Ascending aorta (tissue), 2 donors: ENCODE measurements around the gene CEP44. TPM values are rescaled to one million over a fixed set of nuclear protein-coding genes. Genes with fewer than 3 reads are reported as not detected.
"Not testable (repeated sequence)": the region's sequence is repeated elsewhere in the genome, so short reads cannot be mapped to it uniquely, and the experiment has no call there.

Experiments used
- DNase-seq, 2 donors: peaks; one replicate each; pipeline ENCODE4 v3.0.0-alpha.2; 2019; ENCODE audit warnings: low spot score in 2 of 2
- H3K27ac ChIP-seq, 2 donors: fragments of 200-600 bp; sonication (generic); one replicate each; pipeline ENCODE4 v1.5.1; 2016 to 2017; ENCODE audit warnings: mild to moderate bottlenecking in 1 of 2
- H3K27me3 ChIP-seq: fragments of 200-600 bp; sonication (generic); one replicate; pipeline ENCODE4 v1.5.1; 2017
- H3K36me3 ChIP-seq, 2 donors: fragments of 200-600 bp; sonication (generic); one replicate each; pipeline ENCODE4 v1.5.1; 2016
- H3K4me1 ChIP-seq, 2 donors: fragments of 200-600 bp; sonication (generic); one replicate each; pipeline ENCODE4 v1.5.1; 2016 to 2017; ENCODE audit warnings: mild to moderate bottlenecking in 1 of 2
- H3K4me3 ChIP-seq, 2 donors: fragments of 200-600 bp; sonication (generic); one replicate each; pipeline ENCODE4 v1.5.1; 2016 to 2017; ENCODE audit warnings: mild to moderate bottlenecking in 1 of 2
- H3K9me3 ChIP-seq, 2 donors: fragments of 200-600 bp; sonication (generic); one replicate each; pipeline ENCODE4 v1.5.1; 2016
- intact Hi-C: fragments of 100-400 bp; cut with DNase I; formaldehyde crosslinking; loops from one replicate; pipeline ENCODE4 v1.15.1; 2023
- total RNA-seq: library from RNA; depleted of rRNA; stranded (reverse); fragments of >200 nt; gene quantifications from one replicate; pipeline ENCODE4 v1.1.0, GENCODE V29; 2016
- TF ChIP-seq, protein P1 (sequence below), 3 experiments: fragments of 200-600 bp in 2 of 3; fragments of 450-650 bp in 1 of 3; sonication (generic) in 2 of 3; IDR thresholded peaks; one replicate each; pipeline ENCODE4 v1.5.1; 2016 to 2019; ENCODE audit warnings: antibody characterized with exemption in 3 of 3, mild to moderate bottlenecking in 1 of 3, moderate library complexity in 1 of 3

The CEP44 gene
- total RNA-seq, 1 donor from 2014 or later = 5.7 TPM

DNA sequence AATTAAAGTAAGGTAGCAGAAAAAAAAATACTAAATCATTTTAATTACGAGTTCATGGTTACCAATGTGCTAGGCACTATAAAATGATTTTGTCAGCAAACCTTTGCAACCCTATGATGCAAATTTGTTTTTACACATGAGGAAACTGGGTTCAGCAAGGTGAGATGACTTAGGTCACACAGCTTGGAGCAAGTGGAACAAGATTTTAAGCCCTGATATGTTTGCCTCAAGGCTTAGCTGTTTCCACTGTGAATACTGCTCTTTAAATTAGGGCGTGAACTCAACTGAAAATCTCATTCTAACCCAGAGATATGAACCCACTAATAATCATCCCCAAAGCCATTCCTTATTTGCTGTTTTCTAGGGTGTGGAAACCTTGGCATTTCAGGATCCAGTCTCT lies 86.3 kb downstream of the CEP44 start:
- TF ChIP-seq, protein P1, sequence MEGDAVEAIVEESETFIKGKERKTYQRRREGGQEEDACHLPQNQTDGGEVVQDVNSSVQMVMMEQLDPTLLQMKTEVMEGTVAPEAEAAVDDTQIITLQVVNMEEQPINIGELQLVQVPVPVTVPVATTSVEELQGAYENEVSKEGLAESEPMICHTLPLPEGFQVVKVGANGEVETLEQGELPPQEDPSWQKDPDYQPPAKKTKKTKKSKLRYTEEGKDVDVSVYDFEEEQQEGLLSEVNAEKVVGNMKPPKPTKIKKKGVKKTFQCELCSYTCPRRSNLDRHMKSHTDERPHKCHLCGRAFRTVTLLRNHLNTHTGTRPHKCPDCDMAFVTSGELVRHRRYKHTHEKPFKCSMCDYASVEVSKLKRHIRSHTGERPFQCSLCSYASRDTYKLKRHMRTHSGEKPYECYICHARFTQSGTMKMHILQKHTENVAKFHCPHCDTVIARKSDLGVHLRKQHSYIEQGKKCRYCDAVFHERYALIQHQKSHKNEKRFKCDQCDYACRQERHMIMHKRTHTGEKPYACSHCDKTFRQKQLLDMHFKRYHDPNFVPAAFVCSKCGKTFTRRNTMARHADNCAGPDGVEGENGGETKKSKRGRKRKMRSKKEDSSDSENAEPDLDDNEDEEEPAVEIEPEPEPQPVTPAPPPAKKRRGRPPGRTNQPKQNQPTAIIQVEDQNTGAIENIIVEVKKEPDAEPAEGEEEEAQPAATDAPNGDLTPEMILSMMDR (IDR thresholded peaks at IDR 0.05) = no peak
- intact Hi-C loops = loop anchor here (5.0 kb wide), 1 partner anchor 1167 kb away; no protein-coding TSS in a partner anchor
- H3K4me1 ChIP-seq = no peaks in the 10 kb centered on the region

DNA sequence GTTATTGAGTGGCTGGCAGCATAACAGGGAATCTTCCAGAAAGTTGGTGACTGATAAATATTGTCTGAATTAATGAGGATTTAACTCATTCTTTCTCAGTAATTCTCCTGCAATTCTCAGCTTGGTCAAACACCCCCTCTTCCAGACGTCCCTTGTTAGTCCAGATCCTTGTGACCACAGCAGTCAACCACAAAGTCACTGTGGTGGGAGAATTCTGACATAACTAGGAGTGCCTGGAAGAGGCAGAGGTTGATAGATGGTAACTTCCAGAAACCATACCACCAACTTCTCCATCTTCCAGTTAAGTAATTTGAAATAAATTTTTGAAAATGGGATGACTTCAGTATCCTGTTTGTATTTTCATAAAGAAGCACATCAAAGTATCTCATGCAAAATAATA lies 90.1 kb downstream of the CEP44 start:
- Histone ChIP-seq H3K36me3 (no peaks in the 10 kb centered on the region), H3K9me3 (no peaks in the 10 kb centered on the region), H3K27ac (no peak overlapping the region), H3K4me1 (no peaks in the 10 kb centered on the region), H3K27me3 (no peaks in the 10 kb centered on the region), H3K4me3 (no peak overlapping the region)
- intact Hi-C loops = no loop called here
- no peak for DNase-seq
- TF ChIP-seq, protein P1 (IDR thresholded peaks at IDR 0.05) = no peak

More for the DNA sequence above, 86.3 kb downstream of the CEP44 start:
- DNase-seq = no peak
- Histone ChIP-seq H3K4me3 (no peak overlapping the region), H3K9me3 (no peaks in the 10 kb centered on the region), H3K36me3 (no peaks in the 10 kb centered on the region), H3K27me3 (no peaks in the 10 kb centered on the region), H3K27ac (no peak overlapping the region)

DNA sequence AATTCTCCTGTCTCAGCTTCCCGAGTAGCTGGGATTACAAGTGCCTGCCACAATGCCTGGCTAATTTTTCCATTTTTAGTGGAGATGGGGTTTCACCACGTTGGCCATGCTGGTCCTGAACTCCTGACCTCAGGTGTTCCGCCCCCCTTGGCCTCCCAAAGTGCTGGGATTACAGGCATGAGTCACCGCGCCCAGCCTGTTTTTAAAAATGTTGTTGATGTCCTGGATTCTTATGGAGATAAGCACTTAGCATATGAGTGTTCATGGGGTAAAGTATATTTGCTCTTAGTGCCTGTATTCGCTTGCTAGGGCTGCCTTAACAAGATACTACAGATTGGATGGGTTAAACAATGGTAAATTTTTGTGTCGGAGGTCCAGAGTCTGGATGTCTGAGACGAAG lies 91.7 kb downstream of the CEP44 start:
- no peaks in the 10 kb centered on the region for H3K9me3 ChIP-seq
- H3K27me3 ChIP-seq = no peaks in the 10 kb centered on the region
- no peak for DNase-seq
- H3K36me3 ChIP-seq = no peaks in the 10 kb centered on the region
- H3K4me3 ChIP-seq = no peak overlapping the region
- intact Hi-C loops = no loop called here
- no peak overlapping the region for H3K27ac ChIP-seq
- TF ChIP-seq, protein P1 (IDR thresholded peaks at IDR 0.05) = no peak
- no peaks in the 10 kb centered on the region for H3K4me1 ChIP-seq

DNA sequence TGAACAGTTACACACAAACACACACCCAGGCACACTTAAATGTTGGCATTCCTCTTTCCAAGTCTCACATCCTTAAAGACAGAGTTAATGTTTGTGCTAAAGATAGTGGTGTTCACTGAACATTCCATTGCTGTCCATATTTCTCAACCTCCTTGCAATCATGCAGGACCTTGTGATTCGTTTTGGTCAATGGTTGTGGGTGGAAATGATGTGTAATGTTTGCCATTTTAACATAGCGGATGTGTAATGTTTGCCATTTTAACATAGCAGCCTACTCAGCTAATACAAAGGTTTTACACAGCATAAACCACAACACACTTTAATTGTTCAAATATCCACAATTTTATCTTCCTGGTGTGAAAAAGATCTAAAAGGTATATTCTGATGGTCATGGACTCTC lies 93.9 kb downstream of the CEP44 start:
- no peak for DNase-seq
- Histone ChIP-seq H3K9me3 (no peaks in the 10 kb centered on the region), H3K36me3 (no peaks in the 10 kb centered on the region), H3K27ac (no peak overlapping the region), H3K4me3 (no peak overlapping the region), H3K4me1 (no peaks in the 10 kb centered on the region), H3K27me3 (no peaks in the 10 kb centered on the region)
- TF ChIP-seq, protein P1 (IDR thresholded peaks at IDR 0.05) = no peak
- intact Hi-C loops = no loop called here

DNA sequence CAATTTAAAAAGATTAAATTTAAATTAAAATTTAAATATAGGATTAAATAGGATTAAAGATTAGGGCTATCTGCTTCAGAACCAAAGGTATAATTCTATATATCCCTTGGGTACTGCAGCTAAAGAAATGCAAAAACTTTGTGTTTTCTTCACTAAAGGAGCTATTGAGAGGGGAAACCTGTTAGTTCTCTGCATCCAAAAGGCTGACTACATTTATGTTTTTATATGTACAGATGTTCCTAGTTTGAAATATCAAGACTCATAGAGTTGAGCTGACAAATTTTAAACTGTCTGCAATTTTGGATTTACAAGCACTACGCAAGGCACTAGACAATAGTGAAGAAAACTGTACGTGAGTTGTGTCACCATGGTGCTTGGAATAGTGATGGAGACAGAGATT lies 95.2 kb downstream of the CEP44 start:
- Histone ChIP-seq H3K9me3 (no peaks in the 10 kb centered on the region), H3K4me3 (no peak overlapping the region), H3K4me1 (no peaks in the 10 kb centered on the region), H3K27ac (no peak overlapping the region), H3K27me3 (no peaks in the 10 kb centered on the region), H3K36me3 (no peaks in the 10 kb centered on the region)
- DNase-seq = no peak
- intact Hi-C loops = no loop called here
- TF ChIP-seq, protein P1 (IDR thresholded peaks at IDR 0.05) = no peak

DNA sequence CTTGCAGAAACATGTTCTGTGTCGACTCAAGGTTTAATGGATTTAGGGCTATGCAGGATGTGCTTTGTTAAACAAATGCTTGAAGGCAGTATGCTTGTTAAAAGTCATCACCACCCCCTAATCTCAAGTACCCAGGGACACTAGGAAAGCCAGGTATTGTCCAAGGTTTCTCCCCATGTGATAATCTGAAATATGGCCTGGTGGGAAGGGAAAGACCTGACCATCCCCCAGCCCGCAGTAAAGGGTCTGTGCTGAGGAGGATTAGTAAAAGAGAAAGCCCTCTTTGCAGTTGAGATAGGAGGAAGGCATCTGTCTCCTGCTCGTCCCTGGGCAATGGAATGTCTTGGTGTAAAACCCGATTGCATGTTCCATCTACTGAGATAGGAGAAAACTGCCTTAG lies 96.5 kb downstream of the CEP44 start:
- intact Hi-C loops, H3K27ac ChIP-seq, DNase-seq, H3K27me3 ChIP-seq, H3K36me3 ChIP-seq, H3K4me3 ChIP-seq, H3K4me1 ChIP-seq, H3K9me3 ChIP-seq: not testable (repeated sequence)
